LoVo (cell line): ENCODE data around the gene WDR72.
"Not testable (repeated sequence)": the region's sequence is repeated elsewhere in the genome, so short reads cannot be mapped to it uniquely, and the experiment has no call there.

Source experiments
- DNase-seq: peaks from one replicate; pipeline ENCODE4 v3.0.0-alpha.2; 2016; ENCODE audit warnings: low spot score

Gene WDR72

GRCh38 chr15:53589520-53590057 lies 169.9 kb downstream of the WDR72 start:
- DNase-seq: no peak

GRCh38 chr15:53588773-53589172 lies 170.7 kb downstream of the WDR72 start:
- no peak for DNase-seq

DNA sequence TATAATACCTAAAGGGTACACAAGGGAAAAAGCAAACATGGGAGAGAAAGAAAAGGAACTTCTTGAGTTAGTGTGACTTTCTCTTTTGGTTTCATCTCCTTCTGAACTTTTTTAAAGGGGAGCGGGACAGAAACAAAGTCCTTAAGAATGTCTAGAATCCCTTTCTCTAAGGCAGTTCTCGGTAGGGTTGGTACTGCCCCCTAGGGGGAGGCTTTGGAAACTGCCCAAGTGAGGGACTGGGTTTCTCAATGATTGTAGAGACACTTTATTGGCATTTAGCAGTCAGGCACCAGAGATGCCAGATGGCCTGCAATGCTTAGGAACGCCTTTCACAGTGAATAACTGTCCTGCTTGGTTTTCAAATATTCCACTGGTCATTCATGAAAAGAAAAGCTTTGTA lies 172.7 kb downstream of the WDR72 start:
- DNase-seq: no peak

- DNase-seq: no peak
Observed at GRCh38 chr15:53581513-53581912, 177.9 kb downstream of the WDR72 start.

DNA sequence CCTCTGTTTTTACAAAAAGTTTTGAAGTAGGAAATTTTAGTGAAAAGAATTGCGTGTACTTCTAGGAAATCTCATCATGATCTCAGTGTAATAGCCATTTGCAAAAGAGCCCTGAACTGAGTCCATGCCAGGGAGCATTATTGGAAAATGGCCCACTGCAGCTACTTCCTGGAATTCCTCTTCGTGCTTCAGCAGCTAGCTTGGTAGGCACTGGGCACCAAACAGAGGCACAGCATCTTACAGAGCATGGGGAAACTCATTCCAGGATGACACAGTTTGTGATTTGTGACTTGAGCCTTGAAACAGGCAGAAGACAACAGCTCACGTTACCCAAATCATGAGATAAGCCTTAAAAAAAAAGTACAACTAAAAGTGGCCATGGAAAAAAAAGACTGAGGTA lies 179.1 kb downstream of the WDR72 start:
- DNase-seq: no peak

DNA sequence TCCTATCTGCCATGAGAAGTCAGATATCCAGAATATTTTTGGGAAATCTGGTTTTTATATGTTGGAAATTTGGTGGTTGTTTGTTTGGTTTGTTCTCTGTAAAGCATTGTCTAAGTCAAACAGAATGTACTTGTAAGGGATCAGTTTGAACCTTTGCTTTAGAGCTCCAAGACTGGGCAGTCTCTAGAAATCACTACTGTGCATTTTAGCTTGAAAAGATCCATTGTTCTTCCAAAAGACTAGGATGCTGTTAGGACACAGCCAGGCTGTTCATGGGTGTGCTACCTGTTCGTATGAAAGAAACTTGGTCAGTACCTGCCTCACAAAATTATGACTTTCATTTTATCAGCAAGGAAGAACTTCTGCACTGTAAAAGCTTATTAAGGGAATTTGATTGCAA lies 182.6 kb downstream of the WDR72 start:
- DNase-seq: no peak

- no peak for DNase-seq
Observed at GRCh38 chr15:53573091-53573490, 186.4 kb downstream of the WDR72 start.

DNA sequence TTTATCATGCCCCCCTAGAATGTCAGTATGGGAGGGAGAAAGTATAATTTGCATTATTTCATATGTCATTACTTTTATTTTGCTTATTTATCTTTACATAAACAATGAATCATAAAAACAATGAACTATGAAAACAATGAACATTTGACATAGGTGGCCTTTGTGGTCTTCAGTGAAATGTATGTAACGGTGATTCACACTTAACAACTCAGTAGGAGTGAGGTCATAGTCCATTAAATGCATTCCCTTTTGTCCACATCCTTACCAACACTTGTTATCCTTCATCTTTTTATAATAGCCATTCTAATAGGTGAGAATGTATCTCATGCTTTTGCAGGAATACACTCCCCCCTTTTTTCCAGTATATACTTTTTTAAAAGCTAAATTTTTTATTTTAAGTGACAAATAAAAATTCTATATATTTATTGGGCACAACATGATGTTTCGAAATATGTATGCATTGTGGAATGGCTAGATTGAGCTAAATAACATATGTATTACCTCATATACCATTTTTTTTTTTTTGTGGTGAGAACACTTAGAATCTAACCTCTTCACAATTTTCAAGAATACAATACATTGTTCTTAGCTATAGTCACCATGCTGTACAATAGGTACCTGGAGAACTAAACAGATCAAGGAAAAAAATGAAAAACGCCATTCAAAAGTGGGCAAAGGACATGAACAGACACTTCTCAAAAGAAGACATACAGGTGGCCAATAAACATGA lies 189.5 kb downstream of the WDR72 start:
- no peak for DNase-seq

GRCh38 chr15:53566912-53567311 lies 192.6 kb downstream of the WDR72 start:
- DNase-seq: no peak

DNA sequence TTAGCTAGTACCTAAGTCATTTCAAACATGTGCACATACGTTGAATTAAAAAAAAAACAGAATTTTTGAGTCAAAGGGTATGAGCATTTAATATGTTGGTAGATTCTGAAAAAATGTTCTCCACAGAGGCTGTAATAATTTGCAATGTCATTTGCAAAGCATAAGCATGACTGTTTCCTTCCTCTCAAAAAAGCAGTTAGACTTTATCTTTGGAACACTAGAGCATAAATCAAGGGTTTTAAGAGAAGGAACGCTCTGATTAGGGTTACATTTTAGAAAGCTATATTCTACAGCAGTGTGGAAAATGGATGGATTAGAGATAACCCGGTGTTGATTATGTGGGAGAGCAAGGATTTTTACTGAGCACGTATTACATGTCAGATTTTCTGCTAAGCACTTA lies 193.7 kb downstream of the WDR72 start:
- DNase-seq: no peak

- no peak for DNase-seq
Observed at GRCh38 chr15:53564647-53565046, 194.8 kb downstream of the WDR72 start.

DNA sequence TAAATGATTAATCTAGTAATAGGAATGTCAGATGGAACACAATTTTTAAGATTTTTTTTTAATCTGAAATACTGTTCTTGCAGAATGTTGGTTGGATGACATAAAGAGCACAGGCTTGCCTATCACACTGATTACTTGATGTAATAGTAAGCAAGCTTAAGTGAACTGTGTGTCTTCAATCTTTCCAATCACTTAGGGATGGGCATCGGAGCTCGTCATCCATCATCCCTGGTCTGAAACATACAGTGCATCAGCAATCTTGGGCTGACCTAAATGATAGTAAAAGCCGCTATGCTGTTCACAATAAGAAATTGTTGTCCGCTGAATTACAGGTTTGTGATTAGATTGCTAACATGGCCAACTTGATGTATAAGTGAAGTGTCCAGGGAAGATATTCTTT lies 195.8 kb downstream of the WDR72 start:
- no peak for DNase-seq

GRCh38 chr15:53559364-53560277 lies 199.8 kb downstream of the WDR72 start:
- DNase-seq: no peak

GRCh38 chr15:53558384-53558783 lies 201.1 kb downstream of the WDR72 start:
- no peak for DNase-seq

DNA sequence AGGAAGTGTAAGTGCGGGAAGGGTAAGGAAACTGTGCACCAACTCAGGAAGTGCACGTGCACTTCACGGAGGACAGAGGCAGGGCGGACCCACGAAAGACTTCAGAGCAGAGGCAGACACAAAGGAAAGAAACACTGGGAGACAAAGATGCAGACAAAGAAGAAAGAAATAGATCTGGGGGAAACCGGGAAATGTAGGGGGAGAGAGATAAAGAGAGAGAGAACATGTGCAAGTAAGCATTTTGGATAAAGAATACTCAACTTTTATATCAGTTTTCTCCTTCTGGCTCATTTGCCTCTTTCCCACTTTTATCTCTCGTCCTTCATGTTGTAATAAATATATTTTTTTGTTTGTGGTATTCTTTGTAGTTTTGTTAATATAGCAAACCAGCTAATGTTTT lies 204.2 kb downstream of the WDR72 start:
- no peak for DNase-seq

DNA sequence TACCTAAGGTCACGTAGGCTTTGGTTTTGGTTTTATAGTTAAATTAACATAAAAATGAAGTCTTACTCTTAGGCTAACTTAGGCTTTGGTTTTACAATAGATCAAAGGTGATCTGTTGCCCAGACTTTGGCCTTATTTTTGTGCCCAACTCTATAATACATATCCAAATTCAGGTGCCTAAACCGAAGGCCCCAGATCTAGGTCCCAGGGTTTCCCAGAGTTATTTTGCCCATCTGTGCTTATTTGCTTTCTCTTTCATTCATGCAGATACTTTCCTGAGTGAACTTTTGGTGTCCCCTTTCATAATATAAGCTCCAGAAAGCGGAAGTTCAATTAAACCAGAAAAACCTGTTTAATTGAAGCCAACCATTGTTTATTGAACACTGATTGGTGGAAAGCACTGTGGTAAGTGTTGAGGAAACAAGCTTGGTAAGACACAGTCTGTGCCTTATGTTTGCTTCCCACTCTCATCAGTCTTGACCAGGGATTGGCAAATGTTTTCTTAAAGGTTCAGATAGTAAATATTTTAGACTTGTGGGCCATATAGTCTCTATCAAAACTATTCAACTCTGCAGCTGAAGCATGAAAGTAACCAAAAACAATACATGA lies 209.7 kb downstream of the WDR72 start:
- DNase-seq: no peak

GRCh38 chr15:53548236-53548635 lies 211.2 kb downstream of the WDR72 start:
- DNase-seq: no peak

DNA sequence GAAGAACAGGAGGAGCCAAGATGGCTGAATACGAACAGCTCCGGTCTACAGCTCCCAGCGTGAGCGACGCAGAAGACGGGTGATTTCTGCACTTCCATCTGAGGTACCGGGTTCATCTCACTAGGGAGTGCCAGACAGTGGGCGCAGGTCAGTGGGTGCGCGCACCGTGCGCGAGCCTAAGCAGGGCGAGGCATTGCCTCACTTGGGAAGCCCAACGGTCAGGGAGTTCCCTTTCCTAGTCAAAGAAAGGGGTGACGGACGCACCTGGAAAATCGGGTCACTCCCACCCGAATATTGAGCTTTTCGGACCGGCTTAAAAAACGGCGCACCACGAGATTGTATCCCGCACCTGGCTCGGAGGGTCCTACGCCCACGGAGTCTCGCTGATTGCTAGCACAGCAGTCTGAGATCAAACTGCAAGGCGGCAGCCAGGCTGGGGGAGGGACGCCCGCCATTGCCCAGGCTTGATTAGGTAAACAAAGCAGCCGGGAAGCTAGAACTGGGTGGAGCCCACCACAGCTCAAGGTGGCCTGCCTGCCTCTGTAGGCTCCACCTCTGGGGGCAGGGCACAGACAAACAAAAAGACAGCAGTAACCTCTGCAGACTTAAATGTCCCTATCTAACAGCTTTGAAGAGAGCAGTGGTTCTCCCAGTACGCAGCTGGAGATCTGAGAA lies 218.7 kb downstream of the WDR72 start:
- DNase-seq: not testable (repeated sequence)

GRCh38 chr15:53539878-53540277 lies 219.6 kb downstream of the WDR72 start:
- DNase-seq: no peak

DNA sequence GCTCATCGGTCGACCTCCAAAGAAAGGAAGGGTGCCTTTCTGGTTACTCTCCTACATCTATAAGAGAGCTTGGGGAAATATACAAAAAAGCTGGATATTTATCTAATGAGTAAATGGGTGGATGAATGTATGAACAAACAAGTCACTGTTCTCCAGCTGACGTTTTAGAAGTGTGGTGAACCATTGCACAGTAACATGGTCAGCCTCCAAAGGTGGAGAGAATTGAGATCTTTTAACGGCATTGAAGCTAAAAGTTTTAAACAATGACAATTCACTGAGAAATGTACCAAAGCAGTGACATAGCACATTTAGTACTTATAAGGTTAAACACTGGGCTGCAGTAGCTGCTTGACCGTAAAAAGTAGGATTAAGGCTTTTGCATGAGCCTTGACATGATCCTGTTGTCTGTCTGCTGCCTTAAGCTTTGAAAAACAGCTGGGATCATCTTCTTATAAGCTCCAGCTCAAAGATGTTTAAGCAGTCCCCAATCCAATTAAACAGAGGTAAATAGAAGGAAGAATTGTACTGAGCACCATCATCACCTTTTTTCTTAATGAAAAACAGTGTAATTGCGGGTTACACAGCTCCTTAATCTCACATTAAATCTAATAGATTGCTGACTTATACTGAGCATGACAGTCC lies 222.9 kb downstream of the WDR72 start:
- DNase-seq: no peak

- no peak for DNase-seq
Observed at GRCh38 chr15:53535886-53536285, 223.6 kb downstream of the WDR72 start.
